Measurements from ENCODE around the gene MUC3A.
A peak's percentile ranks its signal among the peaks of the same experiment; 100 is the strongest.

MUC3A gene

DNA sequence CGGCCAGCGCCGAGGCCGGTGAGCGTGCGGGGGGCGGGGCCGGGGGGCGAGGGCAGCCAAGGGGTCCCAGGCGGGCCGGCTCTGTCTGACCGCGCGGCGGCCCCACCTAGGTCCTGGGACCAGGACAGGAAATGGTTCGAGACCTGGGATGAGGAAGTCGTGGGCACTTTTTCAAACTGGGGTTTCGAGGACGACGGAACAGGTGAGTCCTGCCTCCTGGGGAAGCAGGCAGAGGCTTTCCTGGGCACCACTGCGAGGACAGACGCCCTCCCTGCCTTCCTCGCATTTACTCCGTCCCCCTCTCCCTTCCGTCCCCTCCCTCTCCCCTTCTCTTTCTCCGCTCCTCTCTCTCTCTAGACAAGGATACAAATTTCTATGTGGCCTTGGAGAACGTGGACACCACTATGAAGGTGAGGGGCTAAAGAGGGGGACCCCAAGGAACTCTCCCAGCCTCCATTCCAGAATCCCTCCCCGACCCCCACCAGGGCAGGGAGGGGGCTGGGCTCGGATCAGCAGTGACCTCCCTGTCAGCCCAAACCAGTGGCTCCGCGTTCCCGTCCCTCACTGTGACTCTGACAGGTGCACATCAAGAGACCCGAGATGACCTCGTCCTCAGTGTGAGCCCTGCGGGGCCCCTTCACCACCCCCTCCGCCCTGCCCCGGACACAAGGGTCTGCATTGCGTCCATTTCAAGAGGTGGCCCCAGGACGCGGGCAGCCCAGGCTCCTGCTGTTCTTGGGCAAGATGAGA, 17.4 kb downstream of the MUC3A start (continued):
- TF ChIP-seq OSR2 (tag by site-specific recombination; IDR thresholded peaks at IDR 0.05) (no peak), ZSCAN30 (tag by site-specific recombination; IDR thresholded peaks at IDR 0.05) (peak; percentile 2; the same call in 1 of the 2 replicates), FEZF1 (tag by site-specific recombination; IDR thresholded peaks at IDR 0.05) (no peak), WT1 (tag by site-specific recombination; IDR thresholded peaks at IDR 0.05) (no peak)

DNA sequence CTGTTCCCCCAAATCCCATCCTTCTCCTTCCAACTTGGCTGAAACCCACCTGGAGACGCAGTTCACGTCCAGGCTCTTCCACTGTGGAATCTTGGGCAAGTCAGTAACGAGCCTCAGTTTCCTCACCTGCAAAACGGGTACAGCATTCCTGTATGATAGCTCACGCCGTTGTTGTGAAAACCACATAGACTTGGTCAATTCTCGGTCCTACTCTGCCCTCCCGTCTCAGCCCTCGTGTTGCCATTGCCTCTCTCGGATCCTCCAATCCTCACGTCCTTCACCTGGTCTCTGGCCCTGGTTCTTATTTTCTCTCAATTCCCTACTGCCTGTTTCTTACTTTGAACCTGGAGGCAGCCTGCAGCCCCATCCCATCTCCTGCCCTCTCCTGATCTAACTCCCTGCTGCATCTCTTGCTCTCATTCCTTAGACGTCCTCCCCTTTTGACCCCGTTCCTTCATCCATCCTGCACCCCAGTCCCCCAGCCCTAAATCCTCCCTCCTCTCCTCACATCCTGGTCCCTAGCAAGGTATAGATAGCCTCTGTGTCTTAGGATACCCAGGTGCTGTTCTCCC, 18.0 kb downstream of the MUC3A start:
- Histone ChIP-seq H3K4me3 (ENCODE audit: low read depth, low read length) (no peak overlapping the region), H3K36me3 (ENCODE audit: control insufficient read depth in 2 of 2, insufficient read depth in 1 of 2, low read length in 2 of 2) (no peaks in the 10 kb centered on the region), H3K27ac (ENCODE audit: extremely low read depth, low read depth, low read length) (no peak overlapping the region), H3K4me1 (ENCODE audit: control insufficient read depth, insufficient read depth, low read length) (peaks cover 4% of the 10 kb centered on the region), H3K9me3 (ENCODE audit: control insufficient read depth, insufficient read depth, low read depth, low read length) (no peaks in the 10 kb centered on the region)
- CTCF ChIA-PET = interaction anchor here (0.7 to 1.2 kb wide), 3 partner anchors 8 to 168 kb away, joined by 5 to 6 read pairs (median 6); no protein-coding TSS in a partner anchor
- POLR2A ChIA-PET = no interaction called here
- TF ChIP-seq, protein P1, sequence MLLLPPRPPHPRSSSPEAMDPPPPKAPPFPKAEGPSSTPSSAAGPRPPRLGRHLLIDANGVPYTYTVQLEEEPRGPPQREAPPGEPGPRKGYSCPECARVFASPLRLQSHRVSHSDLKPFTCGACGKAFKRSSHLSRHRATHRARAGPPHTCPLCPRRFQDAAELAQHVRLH (tag by site-specific recombination; IDR thresholded peaks at IDR 0.05) = 0 out of 2 replicates have a peak, but pooled peaks have one; percentile 20
- 0 out of 2 replicates have a peak, but pooled peaks have one; percentile 5 for TF ChIP-seq BCL11B (tag by site-specific recombination; IDR thresholded peaks at IDR 0.05; ENCODE audit: low read depth)
- TF ChIP-seq WT1 (tag by site-specific recombination; IDR thresholded peaks at IDR 0.05) = no peak
- TF ChIP-seq, protein P2, sequence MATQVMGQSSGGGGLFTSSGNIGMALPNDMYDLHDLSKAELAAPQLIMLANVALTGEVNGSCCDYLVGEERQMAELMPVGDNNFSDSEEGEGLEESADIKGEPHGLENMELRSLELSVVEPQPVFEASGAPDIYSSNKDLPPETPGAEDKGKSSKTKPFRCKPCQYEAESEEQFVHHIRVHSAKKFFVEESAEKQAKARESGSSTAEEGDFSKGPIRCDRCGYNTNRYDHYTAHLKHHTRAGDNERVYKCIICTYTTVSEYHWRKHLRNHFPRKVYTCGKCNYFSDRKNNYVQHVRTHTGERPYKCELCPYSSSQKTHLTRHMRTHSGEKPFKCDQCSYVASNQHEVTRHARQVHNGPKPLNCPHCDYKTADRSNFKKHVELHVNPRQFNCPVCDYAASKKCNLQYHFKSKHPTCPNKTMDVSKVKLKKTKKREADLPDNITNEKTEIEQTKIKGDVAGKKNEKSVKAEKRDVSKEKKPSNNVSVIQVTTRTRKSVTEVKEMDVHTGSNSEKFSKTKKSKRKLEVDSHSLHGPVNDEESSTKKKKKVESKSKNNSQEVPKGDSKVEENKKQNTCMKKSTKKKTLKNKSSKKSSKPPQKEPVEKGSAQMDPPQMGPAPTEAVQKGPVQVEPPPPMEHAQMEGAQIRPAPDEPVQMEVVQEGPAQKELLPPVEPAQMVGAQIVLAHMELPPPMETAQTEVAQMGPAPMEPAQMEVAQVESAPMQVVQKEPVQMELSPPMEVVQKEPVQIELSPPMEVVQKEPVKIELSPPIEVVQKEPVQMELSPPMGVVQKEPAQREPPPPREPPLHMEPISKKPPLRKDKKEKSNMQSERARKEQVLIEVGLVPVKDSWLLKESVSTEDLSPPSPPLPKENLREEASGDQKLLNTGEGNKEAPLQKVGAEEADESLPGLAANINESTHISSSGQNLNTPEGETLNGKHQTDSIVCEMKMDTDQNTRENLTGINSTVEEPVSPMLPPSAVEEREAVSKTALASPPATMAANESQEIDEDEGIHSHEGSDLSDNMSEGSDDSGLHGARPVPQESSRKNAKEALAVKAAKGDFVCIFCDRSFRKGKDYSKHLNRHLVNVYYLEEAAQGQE (tag by site-specific recombination; IDR thresholded peaks at IDR 0.05) = peak; percentile 70
- no peak for TF ChIP-seq ZNF223 (tag by site-specific recombination; IDR thresholded peaks at IDR 0.05)
- TF ChIP-seq GLIS2 (tag by site-specific recombination; IDR thresholded peaks at IDR 0.05) = no peak
- TF ChIP-seq, protein P3, sequence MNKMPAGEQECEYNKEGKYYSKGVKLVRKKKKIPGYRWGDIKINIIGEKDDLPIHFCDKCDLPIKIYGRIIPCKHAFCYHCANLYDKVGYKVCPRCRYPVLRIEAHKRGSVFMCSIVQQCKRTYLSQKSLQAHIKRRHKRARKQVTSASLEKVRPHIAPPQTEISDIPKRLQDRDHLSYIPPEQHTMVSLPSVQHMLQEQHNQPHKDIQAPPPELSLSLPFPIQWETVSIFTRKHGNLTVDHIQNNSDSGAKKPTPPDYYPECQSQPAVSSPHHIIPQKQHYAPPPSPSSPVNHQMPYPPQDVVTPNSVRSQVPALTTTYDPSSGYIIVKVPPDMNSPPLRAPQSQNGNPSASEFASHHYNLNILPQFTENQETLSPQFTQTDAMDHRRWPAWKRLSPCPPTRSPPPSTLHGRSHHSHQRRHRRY (tag by site-specific recombination; IDR thresholded peaks at IDR 0.05) = 0 out of 2 replicates have a peak, but pooled peaks have one; percentile 37
- peak; percentile 19; the same call in 1 of the 2 replicates for TF ChIP-seq ZNF600 (tag by site-specific recombination; IDR thresholded peaks at IDR 0.05)
- TF ChIP-seq ZBTB48 (tag by site-specific recombination; IDR thresholded peaks at IDR 0.05) = peak; percentile 40; the same call in 1 of the 2 replicates
- 0 out of 2 replicates have a peak, but pooled peaks have one; percentile 10 for TF ChIP-seq KLF7 (tag by site-specific recombination; IDR thresholded peaks at IDR 0.05; ENCODE audit: borderline replicate concordance)
- TF ChIP-seq, protein P4, sequence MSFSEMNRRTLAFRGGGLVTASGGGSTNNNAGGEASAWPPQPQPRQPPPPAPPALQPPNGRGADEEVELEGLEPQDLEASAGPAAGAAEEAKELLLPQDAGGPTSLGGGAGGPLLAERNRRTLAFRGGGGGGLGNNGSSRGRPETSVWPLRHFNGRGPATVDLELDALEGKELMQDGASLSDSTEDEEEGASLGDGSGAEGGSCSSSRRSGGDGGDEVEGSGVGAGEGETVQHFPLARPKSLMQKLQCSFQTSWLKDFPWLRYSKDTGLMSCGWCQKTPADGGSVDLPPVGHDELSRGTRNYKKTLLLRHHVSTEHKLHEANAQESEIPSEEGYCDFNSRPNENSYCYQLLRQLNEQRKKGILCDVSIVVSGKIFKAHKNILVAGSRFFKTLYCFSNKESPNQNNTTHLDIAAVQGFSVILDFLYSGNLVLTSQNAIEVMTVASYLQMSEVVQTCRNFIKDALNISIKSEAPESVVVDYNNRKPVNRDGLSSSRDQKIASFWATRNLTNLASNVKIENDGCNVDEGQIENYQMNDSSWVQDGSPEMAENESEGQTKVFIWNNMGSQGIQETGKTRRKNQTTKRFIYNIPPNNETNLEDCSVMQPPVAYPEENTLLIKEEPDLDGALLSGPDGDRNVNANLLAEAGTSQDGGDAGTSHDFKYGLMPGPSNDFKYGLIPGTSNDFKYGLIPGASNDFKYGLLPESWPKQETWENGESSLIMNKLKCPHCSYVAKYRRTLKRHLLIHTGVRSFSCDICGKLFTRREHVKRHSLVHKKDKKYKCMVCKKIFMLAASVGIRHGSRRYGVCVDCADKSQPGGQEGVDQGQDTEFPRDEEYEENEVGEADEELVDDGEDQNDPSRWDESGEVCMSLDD (tag by site-specific recombination; IDR thresholded peaks at IDR 0.05) = 0 out of 2 replicates have a peak, but pooled peaks have one; percentile 43
- TF ChIP-seq, protein P5, sequence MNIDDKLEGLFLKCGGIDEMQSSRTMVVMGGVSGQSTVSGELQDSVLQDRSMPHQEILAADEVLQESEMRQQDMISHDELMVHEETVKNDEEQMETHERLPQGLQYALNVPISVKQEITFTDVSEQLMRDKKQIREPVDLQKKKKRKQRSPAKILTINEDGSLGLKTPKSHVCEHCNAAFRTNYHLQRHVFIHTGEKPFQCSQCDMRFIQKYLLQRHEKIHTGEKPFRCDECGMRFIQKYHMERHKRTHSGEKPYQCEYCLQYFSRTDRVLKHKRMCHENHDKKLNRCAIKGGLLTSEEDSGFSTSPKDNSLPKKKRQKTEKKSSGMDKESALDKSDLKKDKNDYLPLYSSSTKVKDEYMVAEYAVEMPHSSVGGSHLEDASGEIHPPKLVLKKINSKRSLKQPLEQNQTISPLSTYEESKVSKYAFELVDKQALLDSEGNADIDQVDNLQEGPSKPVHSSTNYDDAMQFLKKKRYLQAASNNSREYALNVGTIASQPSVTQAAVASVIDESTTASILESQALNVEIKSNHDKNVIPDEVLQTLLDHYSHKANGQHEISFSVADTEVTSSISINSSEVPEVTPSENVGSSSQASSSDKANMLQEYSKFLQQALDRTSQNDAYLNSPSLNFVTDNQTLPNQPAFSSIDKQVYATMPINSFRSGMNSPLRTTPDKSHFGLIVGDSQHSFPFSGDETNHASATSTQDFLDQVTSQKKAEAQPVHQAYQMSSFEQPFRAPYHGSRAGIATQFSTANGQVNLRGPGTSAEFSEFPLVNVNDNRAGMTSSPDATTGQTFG (tag by site-specific recombination; IDR thresholded peaks at IDR 0.05; ENCODE audit: borderline replicate concordance) = 0 out of 2 replicates have a peak, but pooled peaks have one; percentile 45
- TF ChIP-seq SCRT1 (tag by site-specific recombination; IDR thresholded peaks at IDR 0.05; ENCODE audit: borderline replicate concordance) = no peak
- TF ChIP-seq, protein P6, sequence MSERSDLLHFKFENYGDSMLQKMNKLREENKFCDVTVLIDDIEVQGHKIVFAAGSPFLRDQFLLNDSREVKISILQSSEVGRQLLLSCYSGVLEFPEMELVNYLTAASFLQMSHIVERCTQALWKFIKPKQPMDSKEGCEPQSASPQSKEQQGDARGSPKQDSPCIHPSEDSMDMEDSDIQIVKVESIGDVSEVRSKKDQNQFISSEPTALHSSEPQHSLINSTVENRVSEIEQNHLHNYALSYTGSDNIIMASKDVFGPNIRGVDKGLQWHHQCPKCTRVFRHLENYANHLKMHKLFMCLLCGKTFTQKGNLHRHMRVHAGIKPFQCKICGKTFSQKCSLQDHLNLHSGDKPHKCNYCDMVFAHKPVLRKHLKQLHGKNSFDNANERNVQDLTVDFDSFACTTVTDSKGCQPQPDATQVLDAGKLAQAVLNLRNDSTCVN (tag by site-specific recombination; optimal IDR thresholded peaks at IDR 0.05) = peak; percentile 9
- no peak for TF ChIP-seq GLI4 (tag by site-specific recombination; IDR thresholded peaks at IDR 0.05)
- TF ChIP-seq ZNF366 (tag by site-specific recombination; conservative IDR thresholded peaks at IDR 0.05) = peak; percentile 42

Data from HEK293 (cell line).